PFSK-1 (cell line): Measurements from ENCODE around the gene ATL2.

Experiments used
- POLR2AphosphoS5 ChIP-seq: IDR thresholded peaks from 2 replicates; pipeline ENCODE4 v1.6.1; 2012; ENCODE audit warnings: low read depth, mild to moderate bottlenecking, control low read depth, low read length, moderate library complexity
- TAF1 ChIP-seq: IDR thresholded peaks from 2 replicates; pipeline ENCODE4 v1.6.1; 2012; ENCODE audit warnings: low read length, control low read depth, borderline replicate concordance; ENCODE audit not compliant: insufficient read depth
- TF ChIP-seq, protein P1 (sequence below), 2 experiments: IDR thresholded peaks; 2 replicates each; pipeline versions ENCODE4 v1.6.1 to v1.8.0; 2011 to 2012; ENCODE audit warnings: low read depth in 2 of 2, low read length in 2 of 2, control low read depth in 1 of 2, inconsistent platforms in 1 of 2, mild to moderate bottlenecking in 1 of 2, moderate library complexity in 1 of 2; ENCODE audit not compliant: insufficient read depth in 1 of 2

DNA sequence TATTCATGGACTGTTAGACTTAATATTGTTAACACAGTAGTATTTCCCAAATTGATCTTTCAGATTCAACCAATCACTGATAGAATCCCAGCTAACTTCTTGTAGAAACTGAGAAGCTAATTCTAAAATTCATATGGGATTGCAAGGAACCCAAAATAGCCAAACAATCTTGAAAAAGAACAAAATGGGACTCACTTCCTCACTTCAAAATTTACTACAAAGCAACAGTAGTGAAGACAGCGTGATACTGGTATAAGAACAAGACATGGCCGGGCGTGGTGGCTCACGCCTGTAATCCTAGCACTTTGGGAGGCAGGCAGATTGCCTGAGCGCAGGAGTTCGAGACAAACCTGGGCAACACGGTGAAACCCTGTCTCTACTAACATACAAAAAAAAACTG lies 46.3 kb downstream of the ATL2 start:
- TF ChIP-seq POLR2AphosphoS5 (no peak), TAF1 (no peak)
- TF ChIP-seq, protein P1, sequence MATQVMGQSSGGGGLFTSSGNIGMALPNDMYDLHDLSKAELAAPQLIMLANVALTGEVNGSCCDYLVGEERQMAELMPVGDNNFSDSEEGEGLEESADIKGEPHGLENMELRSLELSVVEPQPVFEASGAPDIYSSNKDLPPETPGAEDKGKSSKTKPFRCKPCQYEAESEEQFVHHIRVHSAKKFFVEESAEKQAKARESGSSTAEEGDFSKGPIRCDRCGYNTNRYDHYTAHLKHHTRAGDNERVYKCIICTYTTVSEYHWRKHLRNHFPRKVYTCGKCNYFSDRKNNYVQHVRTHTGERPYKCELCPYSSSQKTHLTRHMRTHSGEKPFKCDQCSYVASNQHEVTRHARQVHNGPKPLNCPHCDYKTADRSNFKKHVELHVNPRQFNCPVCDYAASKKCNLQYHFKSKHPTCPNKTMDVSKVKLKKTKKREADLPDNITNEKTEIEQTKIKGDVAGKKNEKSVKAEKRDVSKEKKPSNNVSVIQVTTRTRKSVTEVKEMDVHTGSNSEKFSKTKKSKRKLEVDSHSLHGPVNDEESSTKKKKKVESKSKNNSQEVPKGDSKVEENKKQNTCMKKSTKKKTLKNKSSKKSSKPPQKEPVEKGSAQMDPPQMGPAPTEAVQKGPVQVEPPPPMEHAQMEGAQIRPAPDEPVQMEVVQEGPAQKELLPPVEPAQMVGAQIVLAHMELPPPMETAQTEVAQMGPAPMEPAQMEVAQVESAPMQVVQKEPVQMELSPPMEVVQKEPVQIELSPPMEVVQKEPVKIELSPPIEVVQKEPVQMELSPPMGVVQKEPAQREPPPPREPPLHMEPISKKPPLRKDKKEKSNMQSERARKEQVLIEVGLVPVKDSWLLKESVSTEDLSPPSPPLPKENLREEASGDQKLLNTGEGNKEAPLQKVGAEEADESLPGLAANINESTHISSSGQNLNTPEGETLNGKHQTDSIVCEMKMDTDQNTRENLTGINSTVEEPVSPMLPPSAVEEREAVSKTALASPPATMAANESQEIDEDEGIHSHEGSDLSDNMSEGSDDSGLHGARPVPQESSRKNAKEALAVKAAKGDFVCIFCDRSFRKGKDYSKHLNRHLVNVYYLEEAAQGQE (IDR thresholded peaks at IDR 0.05; ENCODE audit: insufficient read depth in 1 of 2, low read depth in 2 of 2, low read length in 2 of 2), result no peak
